Neuron (in vitro differentiated cells): ENCODE data around the gene CMIP.
A peak's percentile ranks its signal among the peaks of the same experiment; 100 is the strongest.

Source experiments
- H2AFZ ChIP-seq: one replicate; pipeline ENCODE4 v1.6.1; 2013; ENCODE audit warnings: low read depth, mild to moderate bottlenecking, inconsistent platforms, low read length, moderate library complexity
- H3K27me3 ChIP-seq: one replicate; pipeline ENCODE4 v1.6.1; 2013; ENCODE audit warnings: low read length; ENCODE audit not compliant: insufficient read depth
- H3K36me3 ChIP-seq: one replicate; pipeline ENCODE4 v1.6.1; 2013; ENCODE audit warnings: low read length; ENCODE audit not compliant: insufficient read depth
- H3K4me1 ChIP-seq: one replicate; pipeline ENCODE4 v1.6.1; 2013; ENCODE audit warnings: low read length; ENCODE audit not compliant: insufficient read depth
- H3K4me3 ChIP-seq: 2 replicates; pipeline ENCODE4 v1.5.1; 2013; ENCODE audit warnings: mild to moderate bottlenecking, low read length, moderate library complexity
- H3K9me3 ChIP-seq: one replicate; pipeline ENCODE4 v1.6.1; 2013; ENCODE audit warnings: low read length

The CMIP gene

GRCh38 chr16:81717662-81718189 is 273.1 kb downstream of the CMIP start:
- H3K27me3 ChIP-seq, result no peaks in the 10 kb centered on the region
- H3K36me3 ChIP-seq, result no peaks in the 10 kb centered on the region
- H3K9me3 ChIP-seq, result no peaks in the 10 kb centered on the region
- H3K4me3 ChIP-seq, result no peak overlapping the region
- peaks cover 16% of the 10 kb centered on the region for H3K4me1 ChIP-seq
- H2AFZ ChIP-seq, result no peak overlapping the region

GRCh38 chr16:81718637-81719036 is 274.0 kb downstream of the CMIP start:
- H3K4me3 ChIP-seq, result no peak overlapping the region
- H3K9me3 ChIP-seq, result no peaks in the 10 kb centered on the region
- H2AFZ ChIP-seq, result no peak overlapping the region
- no peaks in the 10 kb centered on the region for H3K36me3 ChIP-seq
- H3K27me3 ChIP-seq, result no peaks in the 10 kb centered on the region
- peaks cover 16% of the 10 kb centered on the region for H3K4me1 ChIP-seq

- Histone ChIP-seq H3K4me3 (no peak overlapping the region), H3K4me1 (peaks cover 12% of the 10 kb centered on the region), H3K36me3 (no peaks in the 10 kb centered on the region)
Measured at GRCh38 chr16:81719993-81720392, 275.4 kb downstream of the CMIP start.

GRCh38 chr16:81720973-81721906 is 276.6 kb downstream of the CMIP start:
- Histone ChIP-seq H3K36me3 (no peaks in the 10 kb centered on the region), H3K4me1 (peaks cover 3% of the 10 kb centered on the region), H3K4me3 (no peak overlapping the region), H3K27me3 (no peaks in the 10 kb centered on the region), H2AFZ (no peak overlapping the region), H3K9me3 (no peaks in the 10 kb centered on the region)

More at GRCh38 chr16:81719993-81720392, 275.4 kb downstream of the CMIP start:
- Histone ChIP-seq H2AFZ (no peak overlapping the region), H3K9me3 (no peaks in the 10 kb centered on the region), H3K27me3 (no peaks in the 10 kb centered on the region)

- Histone ChIP-seq H3K4me1 (peaks cover 3% of the 10 kb centered on the region), H3K27me3 (no peaks in the 10 kb centered on the region), H3K4me3 (no peak overlapping the region), H2AFZ (no peak overlapping the region), H3K36me3 (no peaks in the 10 kb centered on the region), H3K9me3 (no peaks in the 10 kb centered on the region)
Measured at GRCh38 chr16:81723098-81723723, 278.6 kb downstream of the CMIP start.

- Histone ChIP-seq H3K36me3 (no peaks in the 10 kb centered on the region), H3K9me3 (no peaks in the 10 kb centered on the region)
Measured at GRCh38 chr16:81728435-81728834, 283.8 kb downstream of the CMIP start.

GRCh38 chr16:81729451-81729850 is 284.8 kb downstream of the CMIP start:
- Histone ChIP-seq H3K4me1 (peaks cover 22% of the 10 kb centered on the region), H3K9me3 (no peaks in the 10 kb centered on the region), H3K27me3 (no peaks in the 10 kb centered on the region), H2AFZ (no peak overlapping the region), H3K4me3 (no peak overlapping the region), H3K36me3 (no peaks in the 10 kb centered on the region)

More at GRCh38 chr16:81728435-81728834, 283.8 kb downstream of the CMIP start:
- Histone ChIP-seq H3K4me1 (peaks cover 22% of the 10 kb centered on the region), H2AFZ (no peak overlapping the region), H3K27me3 (no peaks in the 10 kb centered on the region), H3K4me3 (no peak overlapping the region)

- peaks cover 20% of the 10 kb centered on the region for H3K4me1 ChIP-seq
- no peaks in the 10 kb centered on the region for H3K36me3 ChIP-seq
- H3K9me3 ChIP-seq, result no peaks in the 10 kb centered on the region
- peak overlapping the region; percentile 26 for H3K4me3 ChIP-seq
- H3K27me3 ChIP-seq, result no peaks in the 10 kb centered on the region
- peak overlapping the region; percentile 29 for H2AFZ ChIP-seq
Measured at GRCh38 chr16:81730090-81731051, 285.8 kb downstream of the CMIP start.

GRCh38 chr16:81731649-81732048 is 287.0 kb downstream of the CMIP start:
- no peaks in the 10 kb centered on the region for H3K27me3 ChIP-seq
- H3K4me3 ChIP-seq, result no peak overlapping the region
- H3K9me3 ChIP-seq, result no peaks in the 10 kb centered on the region
- no peaks in the 10 kb centered on the region for H3K36me3 ChIP-seq
- no peak overlapping the region for H2AFZ ChIP-seq
- H3K4me1 ChIP-seq, result peaks cover 20% of the 10 kb centered on the region

GRCh38 chr16:81732699-81733098 is 288.1 kb downstream of the CMIP start:
- Histone ChIP-seq H3K27me3 (no peaks in the 10 kb centered on the region), H3K36me3 (no peaks in the 10 kb centered on the region), H2AFZ (no peak overlapping the region), H3K4me3 (no peak overlapping the region), H3K4me1 (peaks cover 20% of the 10 kb centered on the region), H3K9me3 (no peaks in the 10 kb centered on the region)

GRCh38 chr16:81733295-81733694 is 288.7 kb downstream of the CMIP start:
- H3K4me1 ChIP-seq, result peaks cover 20% of the 10 kb centered on the region
- no peak overlapping the region for H2AFZ ChIP-seq
- no peaks in the 10 kb centered on the region for H3K36me3 ChIP-seq
- no peaks in the 10 kb centered on the region for H3K9me3 ChIP-seq
- H3K4me3 ChIP-seq, result no peak overlapping the region
- H3K27me3 ChIP-seq, result no peaks in the 10 kb centered on the region

GRCh38 chr16:81734632-81735434 is 290.2 kb downstream of the CMIP start:
- no peak overlapping the region for H2AFZ ChIP-seq
- H3K27me3 ChIP-seq, result no peaks in the 10 kb centered on the region
- H3K9me3 ChIP-seq, result no peaks in the 10 kb centered on the region
- no peaks in the 10 kb centered on the region for H3K36me3 ChIP-seq
- peaks cover 20% of the 10 kb centered on the region for H3K4me1 ChIP-seq
- no peak overlapping the region for H3K4me3 ChIP-seq
